GM21360 (cell line): ENCODE results near the gene TIFAB.

ENCODE experiments used
- ATAC-seq: cut with Tn5 transposase; IDR thresholded peaks from one replicate; pipeline ENCODE4 v1.9.1; 2021; ENCODE audit warnings: mild to moderate bottlenecking, moderate library complexity; ENCODE audit not compliant: unreplicated experiment

Gene TIFAB

GRCh38 chr5:135444360-135444759 is 7.8 kb downstream of the TIFAB start:
- ATAC-seq: no peak

DNA sequence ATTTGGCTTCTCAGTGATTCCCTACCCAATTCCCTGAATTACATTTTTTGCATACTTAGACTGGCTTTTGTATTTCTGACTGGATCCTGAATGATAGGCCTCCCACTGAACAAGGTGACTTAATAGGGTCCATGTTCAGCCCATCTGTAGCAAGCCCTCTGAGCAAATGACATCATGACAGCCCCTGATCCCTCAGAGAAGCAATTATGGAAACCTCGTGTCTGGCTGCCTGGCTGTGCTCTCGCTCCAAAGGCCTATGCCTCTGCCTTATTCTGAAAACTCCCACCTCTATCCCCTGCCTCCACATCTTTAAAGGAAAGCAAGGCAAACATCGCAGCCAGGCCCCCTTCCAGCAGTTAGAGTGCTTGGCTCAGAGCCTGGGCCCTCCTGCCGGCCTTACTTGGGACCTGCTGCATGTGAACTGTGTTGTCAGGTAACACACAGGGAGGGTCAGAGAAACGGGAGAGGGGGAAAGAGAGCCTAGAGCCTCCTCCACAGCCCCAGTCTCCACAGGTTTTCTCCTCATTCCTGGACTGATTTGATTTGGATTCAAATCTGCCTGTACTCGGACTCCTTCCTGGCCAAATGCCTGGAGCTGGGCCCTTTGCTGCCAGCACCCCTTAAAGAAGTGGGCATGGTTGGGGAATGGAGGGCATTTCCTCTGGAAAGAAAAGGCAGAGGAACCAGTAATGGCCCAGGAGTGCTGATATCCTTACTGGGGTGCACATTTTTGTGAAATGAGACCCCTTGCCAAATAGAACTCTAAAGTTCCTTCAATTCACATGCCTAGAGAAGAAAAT is 8.8 kb downstream of the TIFAB start:
- no peak for ATAC-seq

- no peak for ATAC-seq
Measured at GRCh38 chr5:135442431-135443160, 9.6 kb downstream of the TIFAB start.

GRCh38 chr5:135441919-135442318 is 10.2 kb downstream of the TIFAB start:
- ATAC-seq: no peak

DNA sequence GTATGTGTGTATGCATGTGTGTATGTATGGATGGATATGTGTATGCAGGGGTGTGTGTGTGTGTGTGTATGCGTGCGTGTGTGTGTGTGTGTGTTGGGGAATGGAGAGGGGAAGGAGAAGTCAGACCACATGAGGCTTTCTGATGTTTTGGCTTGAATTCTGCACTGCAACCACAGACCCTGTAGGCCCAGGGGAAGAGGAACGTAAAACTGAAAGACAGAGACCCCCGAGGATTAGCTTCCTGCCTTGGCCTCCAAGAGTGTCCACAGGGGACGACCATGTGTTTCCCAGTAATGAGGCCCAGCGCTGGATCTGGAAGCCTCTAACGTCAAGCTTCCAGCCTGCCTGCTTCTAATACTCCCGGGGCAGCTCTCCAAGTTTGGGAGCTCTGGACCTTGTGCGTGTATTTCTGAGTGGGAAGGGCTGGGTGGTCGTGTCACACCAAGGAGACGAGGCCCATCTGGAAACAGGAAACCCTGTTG is 10.8 kb downstream of the TIFAB start:
- no peak for ATAC-seq

DNA sequence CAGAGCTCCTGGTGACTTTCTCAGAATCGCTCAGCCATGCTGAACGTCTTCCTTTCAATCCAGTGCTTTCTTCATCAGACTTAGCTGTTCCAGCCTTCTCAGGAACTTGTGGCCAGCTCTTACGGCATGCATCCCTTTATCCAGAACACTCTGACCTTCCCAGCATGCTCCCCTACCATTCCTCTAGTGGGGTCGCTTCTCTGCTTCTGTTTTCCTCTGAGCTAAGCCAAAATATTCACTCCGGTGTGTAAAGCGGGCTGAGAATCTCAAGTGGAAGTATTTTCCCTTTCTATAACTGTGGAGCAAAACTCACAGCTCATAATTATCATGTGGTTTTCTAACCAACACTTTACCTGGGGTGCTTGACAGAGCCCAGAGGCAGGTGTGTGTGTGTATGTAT is 11.2 kb downstream of the TIFAB start:
- ATAC-seq: no peak

- no peak for ATAC-seq
Measured at GRCh38 chr5:135439231-135440205, 12.6 kb downstream of the TIFAB start.

- no peak for ATAC-seq
Measured at GRCh38 chr5:135438636-135439221, 13.4 kb downstream of the TIFAB start.

DNA sequence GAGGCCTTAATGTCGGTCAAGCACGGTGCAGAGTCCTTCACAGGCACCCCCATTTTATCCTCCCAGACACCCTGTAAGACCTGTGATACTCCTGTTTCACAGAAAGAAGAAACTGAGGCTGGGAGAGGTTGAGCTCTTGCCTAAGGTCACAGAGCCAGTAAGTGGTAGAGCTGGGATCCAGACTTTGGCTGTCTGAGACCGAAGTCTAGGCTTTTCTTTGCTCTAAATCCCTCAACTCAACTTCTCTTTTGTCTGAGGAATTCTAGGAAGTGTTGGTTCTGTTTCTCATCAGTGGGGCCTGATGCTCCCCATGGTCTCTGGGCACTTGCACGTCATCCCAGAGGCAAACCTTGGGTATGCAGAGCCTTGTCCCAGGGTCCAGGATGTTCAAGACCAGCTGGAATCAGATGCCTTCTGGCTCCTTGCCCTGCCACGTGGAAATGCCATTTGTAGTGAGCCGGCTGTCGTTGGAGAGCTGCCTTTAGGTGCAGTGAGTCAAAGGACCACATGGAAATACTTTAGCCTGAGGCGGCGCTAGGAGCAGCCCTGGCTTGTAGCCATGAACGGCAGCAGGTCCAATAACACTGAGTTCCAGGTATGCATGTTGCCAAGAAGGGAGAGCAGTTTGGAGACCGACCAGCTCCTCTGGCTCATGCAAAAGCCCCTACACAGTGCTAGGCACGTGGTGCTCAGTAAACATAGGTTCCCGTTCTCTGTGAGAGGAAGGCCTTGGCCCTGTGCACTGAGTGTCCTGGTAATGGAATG is 14.2 kb downstream of the TIFAB start:
- ATAC-seq: no peak

DNA sequence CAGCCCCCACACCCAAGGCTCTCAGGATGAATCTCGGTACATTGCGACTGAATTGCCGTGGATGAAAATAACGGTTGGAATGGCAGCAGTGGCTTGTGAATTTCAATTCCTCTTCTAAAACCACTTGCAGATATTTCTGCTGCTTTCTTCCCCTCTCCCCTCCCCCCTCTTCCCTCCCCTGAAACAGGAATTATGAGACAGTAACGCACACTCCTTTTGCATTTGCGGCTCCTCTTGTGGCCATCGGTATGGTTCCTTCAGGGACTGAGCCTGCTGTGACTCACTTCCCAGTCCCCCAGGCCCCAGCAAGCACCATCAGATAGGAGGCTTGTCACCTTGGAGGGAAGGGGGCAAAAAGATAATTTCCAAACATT is 14.7 kb downstream of the TIFAB start:
- no peak for ATAC-seq

DNA sequence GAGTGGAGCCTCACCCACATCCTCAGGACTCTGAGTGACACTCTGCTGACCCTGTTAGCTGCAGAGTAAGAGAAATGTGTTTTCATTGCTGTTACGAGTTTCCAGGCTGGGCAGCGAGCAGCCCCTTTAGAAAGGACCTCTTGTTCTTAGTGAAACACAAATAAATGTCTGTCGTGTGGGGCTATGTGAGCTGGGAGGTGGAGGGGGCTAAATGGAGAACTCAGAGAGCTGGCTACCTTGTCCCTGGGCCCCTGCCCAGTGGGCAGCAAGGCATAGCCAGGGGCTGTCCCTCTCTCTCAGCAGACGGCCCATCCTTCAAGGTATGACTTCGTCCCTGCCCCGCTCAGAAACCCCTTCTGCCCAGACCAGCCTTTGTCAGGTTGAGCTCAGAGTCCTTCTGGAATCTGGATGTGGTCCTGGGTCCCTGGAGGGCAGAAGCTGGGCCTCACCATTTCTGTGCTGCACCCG is 15.2 kb downstream of the TIFAB start:
- ATAC-seq: no peak

DNA sequence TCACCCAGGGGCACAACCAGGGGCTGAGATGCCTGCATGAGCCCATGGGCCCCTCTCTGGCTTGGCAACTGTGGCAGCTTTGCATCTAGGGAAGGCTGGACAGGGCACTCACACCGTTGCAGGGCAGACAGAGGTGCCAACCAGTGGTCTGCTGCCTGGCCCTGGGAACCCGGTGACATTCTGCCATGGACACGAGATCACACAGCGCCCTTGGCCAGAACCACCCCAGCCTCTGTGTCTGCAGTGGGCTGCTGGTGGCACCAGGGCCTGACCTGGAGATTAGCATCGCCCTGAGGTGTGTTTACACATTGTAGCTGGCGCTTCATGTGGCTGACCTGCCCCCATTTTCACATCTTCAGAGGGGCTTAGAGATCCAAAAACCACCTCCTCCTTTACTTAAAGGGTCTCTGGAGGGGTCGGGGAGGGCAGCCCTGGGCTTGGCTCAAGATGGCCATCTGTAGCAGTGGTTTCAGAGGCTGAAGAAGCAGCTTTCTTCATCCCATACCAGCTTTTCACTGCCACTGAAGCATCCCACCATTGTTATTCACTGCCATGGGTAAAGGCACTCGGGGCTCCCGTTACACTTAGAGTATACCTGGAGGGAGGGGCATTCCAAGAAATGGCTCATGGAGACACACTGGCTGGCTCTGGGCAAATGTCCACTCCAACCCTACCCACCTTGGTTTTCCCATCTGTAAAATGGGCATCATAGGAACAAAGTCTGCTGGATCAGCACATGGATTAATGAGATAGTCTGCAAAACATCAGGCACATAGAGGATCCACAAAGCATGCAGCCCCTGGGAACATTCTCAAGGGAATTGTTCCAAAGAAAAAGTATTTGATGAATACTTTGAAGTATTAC is 16.5 kb downstream of the TIFAB start:
- no peak for ATAC-seq

GRCh38 chr5:135434591-135435466 is 17.3 kb downstream of the TIFAB start:
- no peak for ATAC-seq

GRCh38 chr5:135433681-135434426 is 18.3 kb downstream of the TIFAB start:
- no peak for ATAC-seq

GRCh38 chr5:135432113-135432512 is 20.0 kb downstream of the TIFAB start:
- ATAC-seq: no peak

DNA sequence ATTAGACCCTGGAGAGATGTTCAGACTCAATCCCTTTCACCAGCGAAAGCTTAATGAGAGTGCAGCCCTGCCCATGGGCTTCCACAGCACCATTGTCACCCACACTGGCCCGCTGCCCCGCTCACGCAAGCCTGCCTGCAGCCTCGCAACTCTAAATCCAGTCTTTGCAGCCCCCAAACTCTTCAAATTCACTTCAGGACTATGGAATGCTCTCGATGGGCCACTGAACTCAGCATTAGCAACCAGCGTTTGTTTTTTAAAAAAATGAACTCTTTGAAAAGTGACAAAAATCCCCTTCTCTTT is 22.1 kb downstream of the TIFAB start:
- no peak for ATAC-seq

DNA sequence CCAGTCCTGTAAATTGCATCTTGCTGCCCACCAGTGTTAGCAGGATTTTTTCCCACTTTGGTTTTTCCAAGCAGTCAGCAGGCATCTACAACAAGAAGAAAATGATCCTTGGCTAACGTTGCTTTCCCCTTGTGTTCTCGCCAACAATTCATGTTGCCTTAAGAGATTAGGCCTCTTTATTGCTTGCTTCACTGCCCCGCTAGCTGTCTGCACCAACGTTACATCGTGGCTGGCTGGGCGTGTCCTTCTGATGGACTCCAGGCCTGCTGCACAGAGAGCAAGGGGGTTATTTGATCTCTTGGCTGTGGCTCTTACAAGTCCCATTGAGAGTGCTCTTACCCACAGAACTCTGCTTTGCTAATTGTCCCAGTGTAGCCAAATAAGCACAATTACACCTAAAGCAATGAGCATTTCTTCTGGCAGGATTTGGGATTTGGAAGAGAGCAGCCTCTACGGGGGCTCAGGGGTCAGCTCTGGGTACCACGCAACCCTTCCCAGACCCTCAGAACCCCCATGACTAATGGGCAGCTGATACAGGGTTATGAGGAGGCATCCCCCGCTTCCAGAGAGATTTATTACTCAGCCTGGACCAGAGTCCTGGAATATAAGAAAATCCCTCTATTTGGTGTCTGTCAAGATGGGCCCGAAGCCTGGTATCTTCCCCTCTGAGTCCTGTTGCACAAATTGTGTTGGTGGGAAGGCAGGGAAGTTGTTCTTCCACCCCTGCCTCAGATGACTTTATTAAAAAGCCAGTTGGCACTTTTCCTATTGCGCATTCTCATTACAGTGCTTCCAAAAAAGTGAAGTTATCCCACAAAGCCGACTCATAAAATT is 22.6 kb downstream of the TIFAB start:
- no peak for ATAC-seq
